ENCODE measurements around the gene ZNG1F.
"Not testable (repeated sequence)": the region's sequence is repeated elsewhere in the genome, so short reads cannot be mapped to it uniquely, and the experiment has no call there.

The ZNG1F gene

DNA sequence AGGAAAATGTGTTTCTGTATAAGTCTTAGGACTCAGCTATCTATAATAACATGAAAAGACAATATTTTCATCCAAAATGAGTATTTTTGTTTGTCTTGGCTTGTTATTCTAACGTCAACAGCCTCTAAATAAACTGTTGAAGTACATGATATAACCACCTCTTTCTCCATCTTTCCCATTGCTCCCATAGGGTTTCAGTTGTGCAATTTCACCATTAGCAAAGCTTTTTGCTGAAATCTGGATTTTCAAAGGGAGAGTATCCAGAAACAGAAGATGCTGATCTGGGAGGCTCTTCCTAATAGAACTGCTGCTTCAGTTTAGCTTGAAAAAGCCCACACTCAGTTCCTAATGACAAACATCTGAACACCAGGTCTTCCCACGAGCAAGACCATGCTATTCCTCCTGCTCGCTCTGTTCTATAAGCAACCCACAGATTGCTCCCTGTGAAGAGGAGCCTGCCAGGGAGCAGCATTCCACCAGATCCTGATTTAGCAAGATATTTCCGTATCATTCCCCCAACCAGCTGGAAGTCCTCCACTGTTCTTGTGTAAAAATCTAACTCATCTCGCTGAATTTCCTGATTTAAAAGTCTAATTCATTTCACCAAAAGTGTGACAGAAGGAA is 101.8 kb downstream of the ZNG1F start:
- in situ Hi-C loops (cut with MboI; ENCODE audit: low sequenced_read_pairs), result not testable (repeated sequence)

DNA sequence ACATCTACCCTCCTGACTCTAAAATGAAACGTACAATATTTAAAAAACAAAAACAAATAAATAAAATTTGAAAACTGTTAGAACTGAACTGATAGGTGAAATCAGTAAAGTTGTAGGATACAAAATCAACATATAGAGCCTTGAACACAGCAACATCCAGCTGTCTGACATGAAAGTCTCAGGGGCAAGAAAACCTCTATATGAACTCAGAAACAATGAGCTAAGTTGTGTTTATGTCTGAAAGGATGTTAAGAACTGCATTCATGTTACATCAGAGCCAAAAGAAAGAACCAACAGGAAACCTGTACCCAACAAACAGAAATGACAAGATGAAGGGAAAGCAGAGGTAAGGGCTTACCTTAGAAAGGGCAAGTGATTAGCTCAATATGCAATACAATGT is 102.4 kb downstream of the ZNG1F start:
- in situ Hi-C loops (cut with MboI; ENCODE audit: low sequenced_read_pairs), result not testable (repeated sequence)

DNA sequence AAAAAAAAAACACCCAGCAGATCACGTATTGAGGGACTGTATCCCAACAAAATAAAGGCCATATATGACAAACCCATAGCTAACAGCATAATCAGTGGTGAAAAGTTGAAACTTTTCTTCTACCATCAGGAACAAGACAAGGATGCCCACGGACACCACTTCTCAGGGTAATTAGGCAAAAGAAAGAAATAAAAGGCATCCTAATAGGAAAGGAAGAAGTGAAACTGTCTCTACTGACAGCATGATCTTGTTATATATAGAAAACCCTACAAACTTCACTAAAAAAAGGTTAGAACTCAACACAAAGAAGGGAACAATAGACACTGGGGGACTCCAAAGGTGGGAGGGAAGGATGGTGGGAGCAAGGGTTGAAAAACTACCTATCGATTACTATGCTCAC is 102.9 kb downstream of the ZNG1F start:
- in situ Hi-C loops (cut with MboI; ENCODE audit: low sequenced_read_pairs), result not testable (repeated sequence)

DNA sequence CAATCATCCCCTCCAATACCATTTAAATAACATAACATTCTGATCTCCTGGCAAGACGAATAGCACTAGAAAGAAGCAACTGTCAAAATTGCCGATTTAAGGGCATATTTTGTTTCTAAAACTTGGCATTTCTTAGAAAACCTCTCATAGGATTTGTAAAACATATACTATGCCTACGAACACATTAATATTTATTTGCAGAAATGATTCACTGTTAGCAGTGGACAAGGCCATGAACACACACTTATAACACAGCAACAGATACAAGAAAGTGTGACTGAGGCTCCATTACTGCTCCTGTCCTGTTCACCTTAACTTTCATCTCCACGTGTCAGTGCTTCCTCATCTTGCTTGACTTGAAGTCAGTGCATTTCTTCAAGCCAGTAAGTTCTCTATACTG is 106.8 kb downstream of the ZNG1F start:
- in situ Hi-C loops (cut with MboI; ENCODE audit: low sequenced_read_pairs), result not testable (repeated sequence)

Data from hTERT RPE-1 (cell line).